Heart left ventricle (tissue), 16 donors: ENCODE data around the gene CELSR1. TPM values are rescaled to one million over a fixed set of nuclear protein-coding genes. Genes with fewer than 3 reads are reported as not detected.

ENCODE experiments used
- ATAC-seq, 4 donors: fragments of 200-7000 bp; cut with Tn5 transposase; one replicate each; pipeline ENCODE4 v1.9.1; 2020 to 2022; ENCODE audit warnings: moderate library complexity in 4 of 4, mild to moderate bottlenecking in 3 of 4, moderate number of reproducible peaks in 1 of 4
- DNase-seq, 5 donors: peaks; one replicate each; pipeline ENCODE4 v3.0.0-alpha.2; 2020
- H3K27ac ChIP-seq, 12 donors: fragments of 200-600 bp; sonication (generic) in 4 of 12; one replicate each; pipeline versions ENCODE4 v1.5.0 to v1.8.0; 2016 to 2022; ENCODE audit warnings: mild to moderate bottlenecking in 2 of 12
- H3K27me3 ChIP-seq, 9 donors: fragments of 200-600 bp; sonication (generic) in 2 of 9; one replicate each; pipeline versions ENCODE4 v1.5.1 to v1.8.0; 2016 to 2022; ENCODE audit warnings: mild to moderate bottlenecking in 3 of 9
- H3K36me3 ChIP-seq, 9 donors: fragments of 200-600 bp; sonication (generic) in 2 of 9; one replicate each; pipeline versions ENCODE4 v1.5.0 to v1.8.0; 2018 to 2022; ENCODE audit warnings: mild to moderate bottlenecking in 2 of 9
- H3K4me1 ChIP-seq, 12 donors: fragments of 200-600 bp; sonication (generic) in 4 of 12; one replicate each; pipeline versions ENCODE4 v1.5.0 to v1.8.0; 2016 to 2022; ENCODE audit warnings: mild to moderate bottlenecking in 3 of 12
- H3K4me3 ChIP-seq, 12 donors: fragments of 200-600 bp; sonication (generic) in 4 of 12; one replicate each; pipeline versions ENCODE4 v1.5.0 to v1.8.0; 2017 to 2022; ENCODE audit warnings: mild to moderate bottlenecking in 9 of 12, moderate library complexity in 4 of 12
- H3K9me3 ChIP-seq, 12 donors: fragments of 200-600 bp; sonication (generic) in 4 of 12; one replicate each; pipeline versions ENCODE4 v1.5.0 to v1.8.0; 2016 to 2022; ENCODE audit warnings: mild to moderate bottlenecking in 1 of 12
- CTCF ChIP-seq, 12 donors: fragments of 200-600 bp; sonication (generic) in 4 of 12; IDR thresholded peaks; one replicate each; pipeline versions ENCODE4 v1.5.0 to v1.8.0; 2018 to 2022; ENCODE audit warnings: antibody characterized with exemption in 12 of 12, mild to moderate bottlenecking in 5 of 12
- POLR2A ChIP-seq, 2 donors: fragments of 450-650 bp; IDR thresholded peaks; one replicate each; pipeline ENCODE4 v1.6.1; 2017; ENCODE audit warnings: antibody characterized with exemption in 2 of 2, mild to moderate bottlenecking in 2 of 2, moderate library complexity in 2 of 2
- WGBS, 4 donors: extraction: QIAGEN DNeasy Blood & Tissue Kit in 2 of 4; methylation state at CpG; one replicate each; pipeline versions ENCODE4 v1.1.5 to v1.1.7; 2013 to 2018; 5-methylcytosine and 5-hydroxymethylcytosine counted together
- intact Hi-C, 10 donors: fragments of 100-400 bp; cut with DNase I; formaldehyde crosslinking; loops; one replicate each; pipeline versions ENCODE4 v1.11.1 to v1.14.2; 2022
- polyA plus RNA-seq, 2 donors: library from polyadenylated mRNA; stranded (reverse); fragments of 200-250 nt; gene quantifications; one replicate each; pipeline ENCODE4 v1.2.3, GENCODE V29; 2013
- total RNA-seq, 9 donors: library from RNA; depleted of rRNA in 2 of 9; stranded (reverse); fragments of >200 nt in 2 of 9; fragmentation: NEBNext Ultra II Directional in 3 of 9; extraction: Animal tissue kit (Norgen Biotek cat#: 25700) in 3 of 9; gene quantifications; one replicate each; pipeline versions ENCODE4 v1.1.0 to v1.2.4, GENCODE V29; 2016 to 2023
- donor health status: ischemic (EF 13 %, LVEDD 7.1; RV severe dilation, severe dysfunction).
- donor health status: healthy with polysubstance abuse.
- donor health status: DM: no; HTN: yes; CAD: no.
- donor health status: DM: no; HTN: no; CAD: no.
- donor health status: ischemic (EF 25% LVEDD 6.9; RV normal size, moderate dysfunction).
- donor health status: ischemic (EF 25% LVEDD 5.7; RV mildly dilated, moderate dysfunction).
- donor health status: healthy.
- donor health status: DM: yes; HTN: yes; CAD: no.
- donor health status: ischemic (EF 35%, LVEDD 5.7; RV mildly dilated, moderate dysfunction).
- donor health status: nonischemic (EF 11% LVEDD 7.7; RV severe dilation, severe dysfunction).
- donor health status: DM: yes; HTN: yes; CAD: no.
- donor health status: PGD.
- donor health status: ischemic (EF 29% LVEDD 5.4; RV normal size, mild dysfunction).
- donor health status: nonischemic (EF 23%, LVEDD 6.1; RV moderate dilation, normal function).

Gene CELSR1
- total and polyA plus RNA-seq, 11 donors: 5.9 to 15.8 (median 11.9) TPM

- TF ChIP-seq CTCF (IDR thresholded peaks at IDR 0.05): no peak
- TF ChIP-seq POLR2A (IDR thresholded peaks at IDR 0.05): no peak
- no peak for DNase-seq
- intact Hi-C loops: no loop called here
Measured at GRCh38 chr22:46389081-46389480, 148.3 kb downstream of the CELSR1 start.

GRCh38 chr22:46388647-46389046 lies 148.8 kb downstream of the CELSR1 start:
- Histone ChIP-seq H3K4me3 (no peak overlapping the region), H3K27ac (no peak overlapping the region), H3K27me3 (no peaks in the 10 kb centered on the region), H3K9me3 (no peaks in the 10 kb centered on the region), H3K36me3 (no peaks in the 10 kb centered on the region), H3K4me1 (peaks cover 0 to 8% (median 1%) of the 10 kb centered on the region in 12 donors)
- ATAC-seq: no peak
- intact Hi-C loops: no loop called here
- TF ChIP-seq CTCF (IDR thresholded peaks at IDR 0.05): no peak
- whole genome bisulfite sequencing, 4 donors: 84 to 94% (median 91%) methylated on average over 10 of the region's 10 CpGs
- DNase-seq: no peak

More at GRCh38 chr22:46389081-46389480, 148.3 kb downstream of the CELSR1 start:
- no peak overlapping the region for H3K4me3 ChIP-seq
- H3K4me1 ChIP-seq: peaks cover 0 to 8% (median 1%) of the 10 kb centered on the region in 12 donors
- H3K27me3 ChIP-seq: no peaks in the 10 kb centered on the region
- no peaks in the 10 kb centered on the region for H3K36me3 ChIP-seq
- no peak overlapping the region for H3K27ac ChIP-seq
- no peak for ATAC-seq
- H3K9me3 ChIP-seq: no peaks in the 10 kb centered on the region
- 87 to 94% (median 93%) methylated on average over 20 to 30 of the region's 30 CpGs for WGBS, 4 donors

GRCh38 chr22:46387748-46388147 lies 149.7 kb downstream of the CELSR1 start:
- Histone ChIP-seq H3K27me3 (no peaks in the 10 kb centered on the region), H3K4me1 (peaks cover 0 to 8% (median 1%) of the 10 kb centered on the region in 12 donors), H3K36me3 (no peaks in the 10 kb centered on the region), H3K9me3 (no peaks in the 10 kb centered on the region), H3K4me3 (no peak overlapping the region), H3K27ac (no peak overlapping the region)
- intact Hi-C loops: no loop called here
- no peak for ATAC-seq
- TF ChIP-seq CTCF (IDR thresholded peaks at IDR 0.05): no peak
- no peak for DNase-seq
- WGBS, 4 donors: 86 to 97% (median 94%) methylated on average over 10 to 11 of the region's 11 CpGs

GRCh38 chr22:46386312-46386711 lies 151.1 kb downstream of the CELSR1 start:
- 88 to 94% (median 94%) methylated on average over 27 of the region's 27 CpGs for WGBS, 4 donors
- no peak for ATAC-seq
- H3K4me1 ChIP-seq: peaks cover 0 to 8% (median 1%) of the 10 kb centered on the region in 12 donors
- no peak for DNase-seq
- intact Hi-C loops: no loop called here
- no peak overlapping the region for H3K4me3 ChIP-seq
- H3K27me3 ChIP-seq: no peaks in the 10 kb centered on the region
- no peaks in the 10 kb centered on the region for H3K9me3 ChIP-seq
- no peaks in the 10 kb centered on the region for H3K36me3 ChIP-seq
- TF ChIP-seq POLR2A (IDR thresholded peaks at IDR 0.05) (no peak), CTCF (IDR thresholded peaks at IDR 0.05) (no peak)
- no peak overlapping the region for H3K27ac ChIP-seq
